Thyroid gland (tissue), 4 donors: ENCODE data around the gene SIRT7.

Experiments
- CTCF ChIP-seq, 6 experiments: fragments of 200-600 bp in 3 of 6; fragments of 450-650 bp in 3 of 6; sonication (generic) in 3 of 6; IDR thresholded peaks; one replicate each; pipeline ENCODE4 v1.5.1; 2016 to 2019; ENCODE audit warnings: antibody characterized with exemption in 6 of 6, mild to moderate bottlenecking in 2 of 6, inconsistent platforms in 1 of 6, moderate library complexity in 1 of 6
- POLR2A ChIP-seq, 2 donors: fragments of 450-650 bp; IDR thresholded peaks; one replicate each; pipeline ENCODE4 v1.6.1; 2017; ENCODE audit warnings: antibody characterized with exemption in 2 of 2, mild to moderate bottlenecking in 2 of 2, moderate library complexity in 1 of 2

DNA sequence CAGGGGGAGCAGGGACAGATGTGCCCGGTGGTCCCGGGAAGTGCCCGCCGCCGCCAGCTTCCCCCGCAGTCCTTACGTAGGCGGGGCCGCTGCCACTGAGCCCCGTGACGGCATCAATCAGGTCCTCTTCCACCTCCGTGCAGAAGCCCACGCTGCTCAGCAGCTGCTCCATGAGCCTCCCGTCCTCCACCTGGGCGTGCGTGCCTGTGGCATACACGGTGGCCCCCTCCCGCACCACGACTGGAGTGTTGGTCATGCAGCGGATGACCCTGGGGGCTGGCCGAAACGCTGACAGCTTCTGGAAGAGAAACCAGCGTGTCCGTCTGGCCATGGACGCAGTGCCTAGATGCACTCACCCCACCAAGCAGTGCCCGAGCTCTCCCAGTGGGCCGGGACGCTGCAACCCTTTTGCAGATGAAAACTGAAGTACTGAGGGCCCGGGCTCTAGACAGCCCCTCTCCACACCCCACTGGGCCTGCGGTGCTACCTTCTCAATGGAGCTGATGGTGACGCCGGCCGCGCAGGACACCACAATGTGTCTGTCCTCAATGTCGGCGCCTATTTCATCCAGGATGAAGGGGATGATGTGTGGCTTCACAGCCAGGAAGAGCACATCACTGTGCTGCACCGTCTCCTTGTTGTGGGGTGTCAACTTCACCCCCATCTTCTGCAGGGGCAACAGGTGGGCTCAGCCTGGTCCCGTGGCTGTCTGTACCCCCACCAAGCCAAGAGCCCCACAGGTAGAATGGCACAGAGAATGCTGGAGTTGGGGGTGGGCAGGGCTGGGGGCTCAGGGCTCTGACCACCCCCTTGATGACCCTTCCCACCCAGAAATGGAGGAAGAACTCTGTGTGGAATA lies 17.1 kb upstream of the SIRT7 start:
- no peak for TF ChIP-seq CTCF (IDR thresholded peaks at IDR 0.05)
- no peak for TF ChIP-seq POLR2A (IDR thresholded peaks at IDR 0.05)
